MM.1S (cell line): ENCODE data around the gene GULP1.

Experiments
- DNase-seq: peaks from one replicate; pipeline ENCODE4 v3.0.0-alpha.2; 2015
- H2AFZ ChIP-seq: fragments of 300-600 bp; sonication (generic); 2 replicates; pipeline ENCODE4 v1.6.0; 2016; ENCODE audit warnings: antibody characterized with exemption, low read length
- H3F3A ChIP-seq: fragments of 300-600 bp; sonication (generic); 2 replicates; pipeline ENCODE4 v1.6.1; 2016; ENCODE audit warnings: mild to moderate bottlenecking, antibody characterized with exemption, low read length, moderate library complexity, mixed read lengths; ENCODE audit not compliant: insufficient read depth
- H3K27ac ChIP-seq: fragments of 300-600 bp; sonication (generic); 2 replicates; pipeline ENCODE4 v1.5.1; 2016; ENCODE audit warnings: mild to moderate bottlenecking, low read length
- H3K27me3 ChIP-seq: fragments of 300-600 bp; sonication (generic); replicated peaks from 2 replicates; pipeline ENCODE4 v1.6.0; 2016; ENCODE audit warnings: low read length; ENCODE audit not compliant: insufficient read depth
- H3K36me3 ChIP-seq: fragments of 300-600 bp; sonication (generic); replicated peaks from 2 replicates; pipeline ENCODE4 v1.6.1; 2016; ENCODE audit warnings: mild to moderate bottlenecking, low read length, mixed read lengths; ENCODE audit not compliant: insufficient read depth
- H3K4me1 ChIP-seq: fragments of 300-600 bp; sonication (generic); 2 replicates; pipeline ENCODE4 v1.6.1; 2016; ENCODE audit warnings: low read length, mixed read lengths
- H3K4me2 ChIP-seq: fragments of 300-600 bp; sonication (generic); 2 replicates; pipeline ENCODE4 v1.6.0; 2016; ENCODE audit warnings: low read depth, low read length
- H3K4me3 ChIP-seq: fragments of 300-600 bp; sonication (generic); 2 replicates; pipeline ENCODE4 v1.5.1; 2016; ENCODE audit warnings: low read length, mixed read lengths
- H3K79me2 ChIP-seq: fragments of 300-600 bp; sonication (generic); 2 replicates; pipeline ENCODE4 v1.6.1; 2016; ENCODE audit warnings: mixed run types, low read length, mixed read lengths
- H3K9ac ChIP-seq: fragments of 300-600 bp; sonication (generic); 2 replicates; pipeline ENCODE4 v1.6.1; 2016; ENCODE audit warnings: low read length, mixed read lengths
- H3K9me2 ChIP-seq: fragments of 300-600 bp; sonication (generic); replicated peaks from 2 replicates; pipeline ENCODE4 v1.6.1; 2016; ENCODE audit warnings: mild to moderate bottlenecking, low read length, mixed read lengths; ENCODE audit not compliant: insufficient read depth
- H3K9me3 ChIP-seq: fragments of 300-600 bp; sonication (generic); replicated peaks from 2 replicates; pipeline ENCODE4 v1.6.1; 2016; ENCODE audit warnings: mild to moderate bottlenecking, low read length, mixed read lengths; ENCODE audit not compliant: insufficient read depth
- H4K20me1 ChIP-seq: fragments of 300-600 bp; sonication (generic); 2 replicates; pipeline ENCODE4 v1.6.1; 2016; ENCODE audit warnings: mild to moderate bottlenecking, low read length, moderate library complexity, mixed read lengths; ENCODE audit not compliant: insufficient read depth
- EZH2 ChIP-seq: fragments of 300-600 bp; sonication (generic); optimal IDR thresholded peaks from 2 replicates; pipeline ENCODE3; 2017; ENCODE audit warnings: low read depth, mild to moderate bottlenecking, antibody characterized with exemption, low read length, mixed read lengths
- EZH2phosphoT487 ChIP-seq: fragments of 300-600 bp; sonication (generic); IDR thresholded peaks from 2 replicates; pipeline ENCODE4 v1.6.1; 2018; ENCODE audit warnings: antibody characterized with exemption, low read length
- TF ChIP-seq, protein P1 (sequence below): fragments of 300-600 bp; sonication (generic); IDR thresholded peaks from 2 replicates; pipeline ENCODE4 v1.5.1; 2016; ENCODE audit warnings: antibody characterized with exemption, low read length, mixed read lengths

Gene GULP1

DNA sequence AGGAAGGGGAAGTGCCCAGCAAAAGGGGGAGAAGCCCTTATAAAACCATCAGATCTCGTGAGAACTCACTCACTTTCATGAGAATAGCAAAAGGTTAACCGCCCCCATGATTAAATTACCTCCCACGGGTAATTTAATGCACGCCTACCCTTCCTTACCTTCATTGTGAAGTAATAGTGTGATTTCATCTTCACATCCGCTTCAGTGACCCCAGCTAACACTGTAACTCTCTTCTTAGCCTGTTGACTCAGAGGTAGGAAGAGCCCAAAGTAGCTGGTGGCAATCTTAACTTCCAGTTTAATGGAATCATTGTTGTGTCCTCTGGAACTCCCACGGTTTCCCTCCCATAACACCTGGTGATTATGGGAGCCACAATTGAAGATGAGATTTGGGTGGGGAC is 120.5 kb downstream of the GULP1 start:
- TF ChIP-seq, protein P1, sequence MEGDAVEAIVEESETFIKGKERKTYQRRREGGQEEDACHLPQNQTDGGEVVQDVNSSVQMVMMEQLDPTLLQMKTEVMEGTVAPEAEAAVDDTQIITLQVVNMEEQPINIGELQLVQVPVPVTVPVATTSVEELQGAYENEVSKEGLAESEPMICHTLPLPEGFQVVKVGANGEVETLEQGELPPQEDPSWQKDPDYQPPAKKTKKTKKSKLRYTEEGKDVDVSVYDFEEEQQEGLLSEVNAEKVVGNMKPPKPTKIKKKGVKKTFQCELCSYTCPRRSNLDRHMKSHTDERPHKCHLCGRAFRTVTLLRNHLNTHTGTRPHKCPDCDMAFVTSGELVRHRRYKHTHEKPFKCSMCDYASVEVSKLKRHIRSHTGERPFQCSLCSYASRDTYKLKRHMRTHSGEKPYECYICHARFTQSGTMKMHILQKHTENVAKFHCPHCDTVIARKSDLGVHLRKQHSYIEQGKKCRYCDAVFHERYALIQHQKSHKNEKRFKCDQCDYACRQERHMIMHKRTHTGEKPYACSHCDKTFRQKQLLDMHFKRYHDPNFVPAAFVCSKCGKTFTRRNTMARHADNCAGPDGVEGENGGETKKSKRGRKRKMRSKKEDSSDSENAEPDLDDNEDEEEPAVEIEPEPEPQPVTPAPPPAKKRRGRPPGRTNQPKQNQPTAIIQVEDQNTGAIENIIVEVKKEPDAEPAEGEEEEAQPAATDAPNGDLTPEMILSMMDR = no peak
- TF ChIP-seq EZH2 (no peak), EZH2phosphoT487 (no peak)
- H3K4me2 ChIP-seq = no peak overlapping the region

GRCh38 chr2:188414411-188414810 is 122.7 kb downstream of the GULP1 start:
- H3K36me3 ChIP-seq = no peaks in the 10 kb centered on the region
- H3K9me2 ChIP-seq = no peaks in the 10 kb centered on the region
- no peak overlapping the region for H3K9ac ChIP-seq
- H3K4me2 ChIP-seq = no peak overlapping the region
- no peaks in the 10 kb centered on the region for H3F3A ChIP-seq
- H3K4me1 ChIP-seq = no peaks in the 10 kb centered on the region
- no peaks in the 10 kb centered on the region for H3K27me3 ChIP-seq
- no peak overlapping the region for H3K27ac ChIP-seq
- H3K4me3 ChIP-seq = no peak overlapping the region
- H3K79me2 ChIP-seq = no peaks in the 10 kb centered on the region
- no peaks in the 10 kb centered on the region for H3K9me3 ChIP-seq
- no peak overlapping the region for H2AFZ ChIP-seq
- H4K20me1 ChIP-seq = no peaks in the 10 kb centered on the region
- no peak for DNase-seq
- TF ChIP-seq EZH2phosphoT487 = no peak
- TF ChIP-seq, protein P1 = no peak
- no peak for TF ChIP-seq EZH2

More for the DNA sequence above, 120.5 kb downstream of the GULP1 start:
- no peaks in the 10 kb centered on the region for H3K4me1 ChIP-seq
- H3K9ac ChIP-seq = no peak overlapping the region
- H3K9me3 ChIP-seq = no peaks in the 10 kb centered on the region
- H4K20me1 ChIP-seq = no peaks in the 10 kb centered on the region
- H3K27ac ChIP-seq = no peak overlapping the region
- no peaks in the 10 kb centered on the region for H3K36me3 ChIP-seq
- no peaks in the 10 kb centered on the region for H3K9me2 ChIP-seq
- DNase-seq = no peak
- H2AFZ ChIP-seq = no peak overlapping the region
- no peaks in the 10 kb centered on the region for H3K79me2 ChIP-seq
- no peaks in the 10 kb centered on the region for H3K27me3 ChIP-seq
- H3K4me3 ChIP-seq = no peak overlapping the region
- no peaks in the 10 kb centered on the region for H3F3A ChIP-seq

DNA sequence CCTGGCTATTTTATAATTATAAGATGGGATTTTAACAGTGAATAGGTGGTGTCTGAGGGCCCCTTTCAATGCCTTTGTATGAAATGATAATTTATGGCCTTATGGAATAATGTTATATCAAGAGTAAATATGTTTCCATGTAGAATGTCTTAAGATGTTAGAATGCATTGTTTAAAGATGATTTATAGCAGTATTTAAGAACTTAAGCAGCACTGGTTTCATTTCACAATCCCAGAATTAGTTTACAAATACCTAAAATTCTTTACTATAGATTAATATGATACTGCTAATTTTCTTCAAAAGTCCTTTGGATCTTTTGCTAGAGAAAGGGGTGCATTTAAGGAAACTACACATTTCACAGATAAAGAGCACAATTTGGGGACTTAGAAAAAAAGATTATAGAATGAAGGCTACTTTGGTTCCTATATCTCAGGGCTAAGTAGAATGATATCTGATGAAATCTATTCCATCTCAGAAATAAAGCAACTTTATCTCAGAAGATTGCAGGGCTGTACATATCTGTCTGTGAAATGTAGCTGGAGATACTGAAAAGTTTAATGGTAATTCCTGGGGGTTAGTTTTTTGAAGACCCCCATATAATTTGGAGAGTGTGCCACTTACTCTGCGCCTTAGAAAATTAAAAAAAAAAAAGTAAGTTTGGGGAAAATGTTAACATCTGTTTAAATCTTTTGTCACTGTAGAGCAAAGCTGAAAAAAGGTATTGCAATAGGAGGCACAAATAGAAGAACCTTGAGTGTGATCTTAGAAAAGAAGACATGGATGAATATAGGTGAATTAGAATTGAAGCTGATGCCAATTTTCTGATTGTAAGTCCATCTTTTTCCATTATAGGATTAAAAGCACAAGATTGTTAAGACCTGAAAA is 123.4 kb downstream of the GULP1 start:
- H3F3A ChIP-seq = no peaks in the 10 kb centered on the region
- no peak overlapping the region for H2AFZ ChIP-seq
- DNase-seq = no peak
- H3K9ac ChIP-seq = no peak overlapping the region
- H3K9me2 ChIP-seq = no peaks in the 10 kb centered on the region
- TF ChIP-seq EZH2phosphoT487 (no peak), EZH2 (no peak)
- TF ChIP-seq, protein P1 = no peak
- H3K36me3 ChIP-seq = no peaks in the 10 kb centered on the region
- H3K4me2 ChIP-seq = no peak overlapping the region
- H3K27ac ChIP-seq = no peak overlapping the region
- H3K4me1 ChIP-seq = no peaks in the 10 kb centered on the region
- no peaks in the 10 kb centered on the region for H3K9me3 ChIP-seq
- no peak overlapping the region for H3K4me3 ChIP-seq
- H3K79me2 ChIP-seq = no peaks in the 10 kb centered on the region
- no peaks in the 10 kb centered on the region for H4K20me1 ChIP-seq
- H3K27me3 ChIP-seq = no peaks in the 10 kb centered on the region
